Stimulated activated CD8-positive, alpha-beta memory T cell treated with anti-CD3 and anti-CD28 coated beads, Interleukin-4, amount 100 ng/mL, for 1 hour (primary cell): ENCODE measurements around the gene BMP8A.
A peak's percentile ranks its signal among the peaks of the same experiment; 100 is the strongest.
"Not testable (repeated sequence)": the region's sequence is repeated elsewhere in the genome, so short reads cannot be mapped to it uniquely, and the experiment has no call there.

Source experiments
- DNase-seq, 2 donors: peaks; one replicate each; pipeline ENCODE4 v3.0.0-alpha.2; 2020; ENCODE audit warnings: low read depth in 2 of 2, low spot score in 1 of 2

BMP8A gene

GRCh38 chr1:39491146-39491921 is at the start of gene BMP8A:
BMP8A (plus strand) TSS chr1:39491636; CDS start chr1:39491992, 356 bp downstream.
- DNase-seq = peak; percentile 44 to 51

GRCh38 chr1:39441797-39442196 is 49.6 kb upstream of the BMP8A start:
- no peak for DNase-seq

GRCh38 chr1:39445573-39445972 is 45.9 kb upstream of the BMP8A start:
- no peak for DNase-seq

- no peak for DNase-seq
These were observed 44.4 kb upstream of the BMP8A start for GRCh38 chr1:39446986-39447567.

- DNase-seq = not testable (repeated sequence)
These were observed 41.4 kb upstream of the BMP8A start for GRCh38 chr1:39450041-39450440.

GRCh38 chr1:39450956-39451606 is 40.4 kb upstream of the BMP8A start:
- DNase-seq = no peak

GRCh38 chr1:39452081-39452480 is 39.4 kb upstream of the BMP8A start:
- no peak for DNase-seq

- DNase-seq = no peak
These were observed 38.9 kb upstream of the BMP8A start for GRCh38 chr1:39452540-39452939.

- no peak for DNase-seq
These were observed 37.8 kb upstream of the BMP8A start for GRCh38 chr1:39453603-39454002.

GRCh38 chr1:39458991-39459390 is 32.4 kb upstream of the BMP8A start:
- DNase-seq = no peak

GRCh38 chr1:39462074-39462473 is 29.4 kb upstream of the BMP8A start:
- DNase-seq = no peak

GRCh38 chr1:39466413-39467107 is 24.9 kb upstream of the BMP8A start:
- DNase-seq = no peak

GRCh38 chr1:39467108-39467720 is 24.2 kb upstream of the BMP8A start:
- DNase-seq = not testable (repeated sequence)

GRCh38 chr1:39469150-39469549 is 22.3 kb upstream of the BMP8A start:
- DNase-seq = no peak

GRCh38 chr1:39470040-39470439 is 21.4 kb upstream of the BMP8A start:
- DNase-seq = no peak

- DNase-seq = no peak
These were observed 18.6 kb upstream of the BMP8A start for GRCh38 chr1:39472826-39473225.

GRCh38 chr1:39473324-39473723 is 18.1 kb upstream of the BMP8A start:
- DNase-seq = no peak

GRCh38 chr1:39474810-39475209 is 16.6 kb upstream of the BMP8A start:
- DNase-seq = no peak

GRCh38 chr1:39475551-39475950 is 15.9 kb upstream of the BMP8A start:
- not testable (repeated sequence) for DNase-seq

GRCh38 chr1:39478126-39478915 is 13.1 kb upstream of the BMP8A start:
- no peak for DNase-seq
